Caco-2 (cell line): ENCODE measurements around the gene LRRK1. TPM values are rescaled to one million over a fixed set of nuclear protein-coding genes. Genes with fewer than 3 reads are reported as not detected.

Source experiments
- BruUV-seq: library from RNA; stranded (reverse); fragments of 400-500 nt; replicated peaks from 2 replicates; lab custom pipeline; 2021; lab: Mats Ljungman, UMichigan
- CTCF ChIA-PET: fragments of 300-600 bp; sonication (Branson Sonifier 250); formaldehyde crosslinking; loops from one replicate; lab custom pipeline; 2022; ENCODE audit warnings: antibody characterized with exemption; lab: Charles Lee
- POLR2A ChIA-PET: fragments of 300-600 bp; sonication (Branson Sonifier 250); formaldehyde crosslinking; loops from one replicate; lab custom pipeline; 2022; ENCODE audit warnings: antibody characterized with exemption; lab: Charles Lee
- DNase-seq, 2 experiments: peaks; one replicate each; pipeline versions ENCODE4 v3.0.0 to v3.0.0-alpha.2; 2020 to 2022
- H3K27me3 ChIP-seq: replicated peaks from 2 replicates; pipeline ENCODE4 v1.6.0; 2011; ENCODE audit warnings: low read length; ENCODE audit not compliant: control insufficient read depth, insufficient read depth
- H3K36me3 ChIP-seq: 2 replicates; pipeline ENCODE4 v1.5.1; 2011; ENCODE audit warnings: low read length; ENCODE audit not compliant: control insufficient read depth, insufficient read depth
- H3K4me1 ChIP-seq: fragments of 250-450 bp; sonication (Bioruptor Pico); 2 replicates; pipeline ENCODE4 v1.5.1; 2020; ENCODE audit warnings: mild to moderate bottlenecking
- H3K4me3 ChIP-seq: 2 replicates; pipeline ENCODE4 v1.5.1; 2011; ENCODE audit warnings: low read depth, mild to moderate bottlenecking, control low read depth, low read length
- H3K9me3 ChIP-seq: fragments of 250-450 bp; sonication (Bioruptor Pico); 2 replicates; pipeline ENCODE4 v1.5.1; 2020; ENCODE audit warnings: mild to moderate bottlenecking, moderate library complexity
- H3K27ac Mint-ChIP-seq: one replicate; pipeline ENCODE4 v1.8.0; 2022; ENCODE audit warnings: mixed read lengths; ENCODE audit not compliant: unreplicated experiment
- H3K27me3 Mint-ChIP-seq: one replicate; pipeline ENCODE4 v1.8.0; 2022; ENCODE audit warnings: mixed read lengths; ENCODE audit not compliant: insufficient read depth, unreplicated experiment
- H3K36me3 Mint-ChIP-seq: one replicate; pipeline ENCODE4 v1.8.0; 2022; ENCODE audit warnings: mild to moderate bottlenecking, mixed read lengths; ENCODE audit not compliant: insufficient read depth, unreplicated experiment
- H3K4me1 Mint-ChIP-seq: one replicate; pipeline ENCODE4 v1.8.0; 2022; ENCODE audit warnings: low read depth, mixed read lengths; ENCODE audit not compliant: unreplicated experiment
- H3K4me3 Mint-ChIP-seq: one replicate; pipeline ENCODE4 v1.8.0; 2022; ENCODE audit warnings: mild to moderate bottlenecking, moderate library complexity, mixed read lengths; ENCODE audit not compliant: unreplicated experiment
- H3K9me3 Mint-ChIP-seq: one replicate; pipeline ENCODE4 v1.8.0; 2022; ENCODE audit warnings: mixed read lengths; ENCODE audit not compliant: unreplicated experiment
- intact Hi-C: fragments of 100-400 bp; cut with micrococcal nuclease; formaldehyde crosslinking; loops from one replicate; pipeline ENCODE4 v1.10.0; 2022; ENCODE audit not compliant: unreplicated experiment
- total RNA-seq: library from RNA; stranded (reverse); gene quantifications from 2 replicates; pipeline ENCODE4 v1.2.3, GENCODE V29; 2022
- TF ChIP-seq, protein P1 (sequence below), 2 experiments: fragments of 200-600 bp in 1 of 2; IDR thresholded peaks; 1 replicate in 1 of 2; 2 replicates in 1 of 2; pipeline versions ENCODE4 v1.5.1 to v1.8.0; 2011 to 2022; ENCODE audit warnings: antibody characterized with exemption in 1 of 2, control low read depth in 1 of 2, inconsistent platforms in 1 of 2, low read depth in 1 of 2, low read length in 1 of 2, mild to moderate bottlenecking in 1 of 2, moderate library complexity in 1 of 2; ENCODE audit not compliant: insufficient read depth in 1 of 2, severe bottlenecking in 1 of 2, unreplicated experiment in 1 of 2

LRRK1 gene
- total RNA-seq, 1 experiment from 2014 or later: 12.0 TPM

DNA sequence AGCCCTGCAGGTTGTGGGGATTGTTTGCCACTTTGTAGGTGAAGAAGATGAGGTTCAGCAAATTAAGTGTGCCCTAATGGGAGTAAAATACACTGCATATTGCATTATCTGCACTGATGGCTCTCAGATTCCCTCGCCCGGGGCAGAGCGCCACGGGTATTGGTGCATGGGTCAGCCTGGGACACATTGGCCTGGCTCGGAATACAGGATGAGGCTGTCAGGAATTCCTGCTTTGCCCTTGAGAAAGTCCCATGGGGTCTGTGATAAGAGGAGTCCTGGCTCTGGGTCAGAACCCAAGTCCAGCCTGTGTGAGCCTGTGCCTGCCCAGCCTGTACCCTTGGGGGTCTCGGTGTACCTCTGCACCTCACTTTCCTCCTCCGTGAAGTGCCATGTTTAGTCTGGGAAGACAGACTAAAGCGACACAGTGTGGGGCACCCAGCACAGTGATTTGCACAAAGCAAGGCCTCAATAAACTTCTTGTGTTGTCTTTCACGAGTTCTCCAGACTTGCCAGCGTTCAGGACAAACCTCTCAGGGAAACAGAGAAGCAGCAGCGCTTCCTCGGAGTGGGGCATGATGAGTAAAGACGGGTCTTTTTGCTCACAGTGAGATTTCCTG is 107.6 kb downstream of the LRRK1 start:
- intact Hi-C loops: no loop called here
- DNase-seq: no peak
- Mint-ChIP-seq H3K27ac (no peak overlapping the region), H3K9me3 (no peaks in the 10 kb centered on the region), H3K4me1 (no peaks in the 10 kb centered on the region), H3K36me3 (peaks cover 6% of the 10 kb centered on the region), H3K27me3 (no peaks in the 10 kb centered on the region), H3K4me3 (no peak overlapping the region)
- ChIA-PET POLR2A (no interaction called here), CTCF (no interaction called here)
- no peaks in the 10 kb centered on the region for H3K36me3 ChIP-seq
- H3K9me3 ChIP-seq: no peaks in the 10 kb centered on the region
- H3K4me1 ChIP-seq: no peaks in the 10 kb centered on the region
- no TSS peak for BruUV-seq
- no peaks in the 10 kb centered on the region for H3K27me3 ChIP-seq
- TF ChIP-seq, protein P1, sequence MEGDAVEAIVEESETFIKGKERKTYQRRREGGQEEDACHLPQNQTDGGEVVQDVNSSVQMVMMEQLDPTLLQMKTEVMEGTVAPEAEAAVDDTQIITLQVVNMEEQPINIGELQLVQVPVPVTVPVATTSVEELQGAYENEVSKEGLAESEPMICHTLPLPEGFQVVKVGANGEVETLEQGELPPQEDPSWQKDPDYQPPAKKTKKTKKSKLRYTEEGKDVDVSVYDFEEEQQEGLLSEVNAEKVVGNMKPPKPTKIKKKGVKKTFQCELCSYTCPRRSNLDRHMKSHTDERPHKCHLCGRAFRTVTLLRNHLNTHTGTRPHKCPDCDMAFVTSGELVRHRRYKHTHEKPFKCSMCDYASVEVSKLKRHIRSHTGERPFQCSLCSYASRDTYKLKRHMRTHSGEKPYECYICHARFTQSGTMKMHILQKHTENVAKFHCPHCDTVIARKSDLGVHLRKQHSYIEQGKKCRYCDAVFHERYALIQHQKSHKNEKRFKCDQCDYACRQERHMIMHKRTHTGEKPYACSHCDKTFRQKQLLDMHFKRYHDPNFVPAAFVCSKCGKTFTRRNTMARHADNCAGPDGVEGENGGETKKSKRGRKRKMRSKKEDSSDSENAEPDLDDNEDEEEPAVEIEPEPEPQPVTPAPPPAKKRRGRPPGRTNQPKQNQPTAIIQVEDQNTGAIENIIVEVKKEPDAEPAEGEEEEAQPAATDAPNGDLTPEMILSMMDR (IDR thresholded peaks at IDR 0.05; ENCODE audit: insufficient read depth in 1 of 2, low read depth in 1 of 2, low read length in 1 of 2, severe bottlenecking in 1 of 2, unreplicated experiment in 1 of 2): no peak
- no peak overlapping the region for H3K4me3 ChIP-seq

DNA sequence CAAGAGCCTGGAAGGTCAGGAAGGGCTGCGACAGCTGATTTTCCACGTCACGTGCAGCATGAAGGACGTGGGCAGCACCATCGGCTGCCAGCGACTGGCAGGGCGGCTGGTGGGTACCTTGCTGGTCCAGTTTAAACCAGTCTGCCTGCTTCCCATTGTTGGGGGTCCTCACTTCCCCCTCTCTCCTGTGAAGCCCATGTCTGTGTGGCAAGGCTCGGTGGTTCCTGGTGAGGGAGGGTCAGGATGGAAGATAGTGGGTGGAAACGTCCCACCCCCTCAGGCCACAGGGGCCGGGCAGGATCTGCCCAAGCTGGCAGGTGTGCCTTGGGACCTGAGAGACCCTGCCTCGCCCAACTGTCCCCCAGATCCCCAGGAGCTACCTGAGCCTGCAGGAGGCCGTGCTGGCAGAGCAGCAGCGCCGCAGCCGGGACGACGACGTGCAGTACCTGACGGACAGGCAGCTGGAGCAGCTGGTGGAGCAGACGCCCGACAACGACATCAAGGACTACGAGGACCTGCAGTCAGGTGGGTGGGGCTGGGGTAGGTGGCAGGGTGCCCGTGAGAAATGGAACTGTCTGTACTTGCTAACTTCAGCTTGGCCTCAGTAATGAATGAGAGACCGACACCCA is 108.2 kb downstream of the LRRK1 start:
- Mint-ChIP-seq H3K27ac (no peak overlapping the region), H3K9me3 (no peaks in the 10 kb centered on the region), H3K4me3 (no peak overlapping the region), H3K36me3 (peaks cover 6% of the 10 kb centered on the region), H3K4me1 (no peaks in the 10 kb centered on the region), H3K27me3 (no peaks in the 10 kb centered on the region)
- Histone ChIP-seq H3K27me3 (no peaks in the 10 kb centered on the region), H3K4me1 (no peaks in the 10 kb centered on the region), H3K36me3 (no peaks in the 10 kb centered on the region), H3K9me3 (no peaks in the 10 kb centered on the region), H3K4me3 (no peak overlapping the region)
- no peak for DNase-seq
- intact Hi-C loops: no loop called here
- TF ChIP-seq, protein P1 (IDR thresholded peaks at IDR 0.05; ENCODE audit: insufficient read depth in 1 of 2, low read depth in 1 of 2, low read length in 1 of 2, severe bottlenecking in 1 of 2, unreplicated experiment in 1 of 2): no peak
- ChIA-PET CTCF (no interaction called here), POLR2A (no interaction called here)
- BruUV-seq: no TSS peak

DNA sequence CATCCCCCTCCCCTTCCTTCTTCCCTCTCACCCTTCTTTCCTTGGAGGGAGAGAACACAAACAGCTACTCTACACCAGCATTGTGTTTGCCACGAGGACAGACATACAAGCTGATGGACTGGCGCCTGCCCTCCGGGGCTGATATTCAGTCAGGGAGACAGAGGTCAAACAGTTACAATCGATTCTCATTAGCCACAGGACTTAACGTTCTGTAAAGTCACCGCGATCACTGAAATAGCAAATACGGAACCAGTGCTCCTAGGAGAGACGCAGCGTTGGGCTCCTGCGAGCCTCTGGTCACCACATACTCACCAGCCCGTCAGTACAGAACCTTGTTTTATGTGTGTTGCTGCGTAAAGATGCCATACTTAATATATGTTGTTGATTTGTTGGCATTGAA is 108.8 kb downstream of the LRRK1 start:
- Mint-ChIP-seq H3K27ac (no peak overlapping the region), H3K9me3 (no peaks in the 10 kb centered on the region), H3K4me1 (no peaks in the 10 kb centered on the region), H3K4me3 (no peak overlapping the region), H3K36me3 (peaks cover 6% of the 10 kb centered on the region), H3K27me3 (no peaks in the 10 kb centered on the region)
- TF ChIP-seq, protein P1 (IDR thresholded peaks at IDR 0.05; ENCODE audit: insufficient read depth in 1 of 2, low read depth in 1 of 2, low read length in 1 of 2, severe bottlenecking in 1 of 2, unreplicated experiment in 1 of 2): no peak
- intact Hi-C loops: no loop called here
- POLR2A ChIA-PET: no interaction called here
- BruUV-seq: no TSS peak
- no peak overlapping the region for H3K4me3 ChIP-seq
- no peaks in the 10 kb centered on the region for H3K9me3 ChIP-seq
- no peaks in the 10 kb centered on the region for H3K27me3 ChIP-seq
- no peaks in the 10 kb centered on the region for H3K36me3 ChIP-seq
- no peaks in the 10 kb centered on the region for H3K4me1 ChIP-seq
- CTCF ChIA-PET: no interaction called here
- no peak for DNase-seq
